GM10847 (cell line): ENCODE measurements around the gene GLIS2.

Experiments
- POLR2A ChIP-seq: IDR thresholded peaks from 2 replicates; pipeline ENCODE4 v1.6.1; 2011; ENCODE audit not compliant: insufficient read length; ENCODE audit errors: extremely low read depth

GLIS2 gene

DNA sequence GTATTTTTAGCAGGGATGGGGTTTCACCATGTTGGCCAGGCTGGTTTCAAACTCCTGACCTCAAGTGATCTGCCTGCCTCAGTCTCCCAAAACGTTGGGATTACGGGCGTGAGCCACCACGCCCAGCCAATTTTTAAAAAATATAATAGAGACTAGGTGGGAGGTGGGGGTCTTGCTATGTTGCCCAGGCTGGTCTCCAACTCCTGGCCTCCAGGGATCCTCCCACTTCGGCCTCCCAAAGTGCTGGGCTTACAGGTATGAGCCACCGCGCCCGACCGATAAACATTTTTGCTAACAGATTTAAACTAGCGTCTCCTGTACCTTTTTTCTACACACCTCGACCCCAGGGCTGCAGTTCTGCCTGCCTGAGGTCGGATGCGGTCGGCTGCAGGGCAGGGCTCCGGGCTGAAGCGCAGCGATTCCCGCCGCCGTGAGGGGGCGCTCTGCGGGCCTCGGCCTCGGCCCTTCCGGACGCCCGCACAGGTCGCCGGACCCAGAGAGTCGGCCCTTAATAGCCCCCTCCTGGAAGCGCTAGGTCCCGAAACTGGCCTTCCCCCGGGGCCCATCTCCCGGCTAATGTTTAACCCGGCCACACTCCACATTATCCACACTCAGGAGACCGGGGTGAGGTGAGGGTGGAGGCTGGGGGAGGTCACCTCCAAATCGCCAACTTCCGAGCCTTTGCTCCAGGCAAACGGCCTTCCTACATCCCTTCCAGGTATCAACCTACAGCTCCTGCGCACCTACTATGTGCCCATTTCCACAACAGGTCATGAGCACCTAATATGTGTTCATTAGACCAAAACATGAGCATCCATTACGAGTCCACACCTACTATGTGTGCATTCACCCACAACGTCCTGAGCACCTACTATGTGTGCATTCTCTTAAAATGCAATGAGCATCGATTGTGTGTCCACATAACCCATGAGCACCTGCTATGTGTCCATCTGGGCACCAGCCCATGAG is 2.0 kb upstream of the GLIS2 start:
- TF ChIP-seq POLR2A, result no peak

DNA sequence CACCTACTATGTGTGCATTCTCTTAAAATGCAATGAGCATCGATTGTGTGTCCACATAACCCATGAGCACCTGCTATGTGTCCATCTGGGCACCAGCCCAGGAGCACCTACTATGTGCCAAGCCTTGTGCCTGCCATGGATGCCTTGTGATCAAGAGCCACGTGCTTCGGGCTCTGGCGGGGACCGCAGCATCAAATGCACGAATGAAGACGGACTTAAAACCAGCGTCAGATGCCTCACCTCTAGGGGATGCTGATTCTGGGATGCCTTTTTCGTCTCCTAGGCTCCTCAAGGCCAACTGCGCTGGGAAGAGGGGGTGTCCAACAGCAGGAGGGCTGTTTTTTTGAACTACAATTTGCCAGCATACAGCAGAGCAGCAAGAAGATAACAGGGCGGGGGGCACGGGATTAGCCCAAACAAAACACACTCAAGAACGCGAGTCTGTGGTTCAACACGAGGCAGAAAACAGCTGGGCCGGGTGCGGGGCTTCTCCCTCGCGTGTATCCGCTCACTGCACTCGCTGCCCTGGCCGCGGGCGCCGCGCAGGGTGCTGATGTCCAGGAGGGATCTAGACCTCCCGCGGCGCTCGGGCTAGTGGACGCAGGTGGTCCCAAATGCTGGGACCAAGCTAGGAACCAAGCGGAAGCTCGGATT is 1.2 kb upstream of the GLIS2 start:
- no peak for TF ChIP-seq POLR2A

DNA sequence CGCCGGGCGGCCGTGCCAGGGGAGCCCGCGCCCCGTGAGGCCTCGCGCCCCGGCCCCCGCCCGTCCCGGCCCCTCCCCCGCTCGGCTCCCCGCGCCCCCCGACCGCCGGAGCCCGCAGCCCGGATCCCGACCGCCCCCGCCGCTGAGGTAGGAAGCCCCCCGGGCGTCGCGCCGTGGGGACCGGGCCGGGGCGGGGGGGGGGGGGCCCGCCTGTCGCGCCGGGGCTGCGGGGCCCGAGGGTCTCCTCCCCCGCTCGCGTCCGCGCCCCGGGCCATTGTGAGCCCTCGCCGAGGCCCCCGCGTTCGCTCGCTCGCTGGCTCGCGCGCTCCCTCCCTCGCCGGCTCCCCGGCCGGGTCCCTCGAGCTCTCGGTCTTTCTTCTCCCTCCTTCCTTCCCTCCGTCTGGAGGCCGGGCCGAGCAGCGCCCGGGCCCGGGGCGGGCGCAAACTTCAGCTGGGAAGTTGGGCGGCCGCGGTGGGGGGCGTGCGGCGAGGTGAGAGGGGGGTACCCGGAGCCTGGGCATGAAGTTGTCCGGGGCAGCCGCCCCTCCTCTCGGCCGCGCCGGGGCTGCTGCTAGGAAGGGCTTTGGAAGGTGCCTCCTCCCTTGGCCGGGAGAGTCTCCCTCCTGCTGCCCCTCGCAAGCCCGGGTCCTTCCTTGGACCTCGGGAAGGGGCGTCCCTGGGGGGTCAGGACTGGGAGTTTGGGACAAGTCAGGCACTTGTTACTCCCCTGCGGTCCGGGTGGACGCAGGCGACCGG is 419 bp downstream of the GLIS2 start:
- no peak for TF ChIP-seq POLR2A

DNA sequence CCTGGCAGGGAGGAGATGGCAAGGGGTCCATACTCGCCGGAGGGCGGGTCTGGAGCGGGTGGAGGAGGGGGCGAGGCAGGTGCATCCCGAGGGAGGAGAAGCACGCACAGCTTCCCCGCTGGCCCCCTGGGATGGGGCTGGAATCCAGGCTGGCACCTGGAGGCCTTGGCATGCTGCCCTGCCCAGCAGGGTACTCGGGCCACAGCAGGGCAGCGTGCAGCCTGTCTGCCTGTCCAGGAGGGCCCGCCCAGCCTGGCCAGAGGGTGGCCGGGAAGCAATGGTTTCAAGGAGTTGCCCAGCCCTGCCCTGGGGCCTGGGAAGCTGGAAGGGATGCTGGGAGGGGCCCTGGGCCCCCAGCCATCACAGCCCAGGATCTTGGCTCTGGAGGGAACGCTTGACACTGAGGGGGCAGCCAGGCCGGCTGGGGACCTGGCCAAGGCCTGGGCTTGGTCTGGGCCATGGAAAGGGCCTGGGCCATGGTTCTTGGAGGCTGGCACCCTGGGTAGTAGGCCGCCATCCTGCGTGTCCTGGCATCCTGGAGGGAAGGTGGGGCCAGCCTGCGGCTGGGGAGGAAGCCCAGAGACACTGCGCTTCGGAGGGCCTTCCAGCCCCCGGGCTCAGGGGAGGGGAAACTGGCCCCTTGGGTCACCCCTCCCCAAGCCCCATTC is 1.1 kb downstream of the GLIS2 start:
- no peak for TF ChIP-seq POLR2A

DNA sequence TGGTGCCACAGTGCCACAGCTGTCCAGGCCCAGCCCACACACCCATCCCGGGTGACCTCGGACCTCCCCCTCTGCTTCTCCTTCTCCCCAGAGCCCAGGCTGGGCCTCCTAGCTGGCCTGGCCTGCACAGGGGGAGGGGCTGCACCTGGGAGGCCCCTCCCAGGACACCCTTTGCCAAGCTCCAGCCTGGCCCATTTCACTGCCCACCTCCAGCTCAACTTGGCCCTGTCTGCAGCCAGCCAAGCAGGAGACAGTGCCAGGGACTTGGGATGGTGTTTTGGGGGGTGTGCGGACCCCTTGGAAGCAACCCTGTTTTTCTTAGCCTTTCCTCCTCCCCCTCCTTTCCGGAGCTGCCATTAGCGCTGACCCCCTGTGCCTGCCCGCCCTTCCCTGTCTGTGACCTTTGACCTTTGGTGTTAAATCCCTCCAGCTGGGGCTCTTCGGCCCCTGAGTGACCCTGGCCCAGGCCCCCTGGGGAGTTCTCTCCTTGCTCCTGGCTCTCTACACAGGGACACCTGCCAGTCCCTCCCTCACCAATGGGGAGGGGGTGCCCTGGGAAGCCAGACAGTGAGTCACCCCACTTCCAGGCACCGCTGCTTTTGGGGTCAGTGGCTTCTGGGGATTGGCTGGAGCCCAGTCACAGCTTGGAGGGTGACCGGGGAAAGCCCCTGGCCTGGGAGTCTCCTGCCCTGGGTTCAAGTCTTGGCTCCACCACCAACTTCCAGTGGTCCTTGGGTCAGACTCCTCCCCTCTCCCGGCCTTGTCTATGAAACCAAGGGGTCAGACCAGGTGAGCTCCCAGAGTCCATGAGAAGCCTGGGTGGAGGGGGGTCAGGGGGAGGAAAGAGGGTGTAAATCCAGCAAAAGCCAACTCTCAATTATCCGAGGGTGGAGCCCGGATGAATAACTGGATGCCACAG is 1.9 kb downstream of the GLIS2 start:
- TF ChIP-seq POLR2A, result no peak

DNA sequence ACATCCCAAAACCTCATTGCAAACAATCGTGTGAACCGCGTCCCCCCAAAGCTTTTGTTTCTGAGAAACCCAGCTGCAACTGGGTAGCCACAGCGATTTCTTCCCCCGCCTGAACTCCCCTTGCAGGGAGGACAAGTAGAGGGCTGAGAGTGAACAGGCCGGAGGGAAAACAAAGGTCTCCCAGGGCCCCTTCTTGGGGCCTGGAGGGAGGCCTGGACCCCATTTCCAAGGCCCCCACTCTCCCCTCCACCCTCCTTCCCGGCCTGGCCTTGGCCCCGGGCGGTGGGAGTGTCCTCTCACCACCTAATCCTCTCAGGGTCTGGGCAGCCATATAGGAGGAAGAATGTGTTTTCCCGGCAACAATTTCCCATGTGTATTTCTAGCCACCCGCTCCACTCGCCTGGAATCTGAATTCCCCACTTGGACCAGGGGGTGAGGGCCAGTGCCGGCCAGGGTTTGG is 2.6 kb downstream of the GLIS2 start:
- TF ChIP-seq POLR2A, result no peak

DNA sequence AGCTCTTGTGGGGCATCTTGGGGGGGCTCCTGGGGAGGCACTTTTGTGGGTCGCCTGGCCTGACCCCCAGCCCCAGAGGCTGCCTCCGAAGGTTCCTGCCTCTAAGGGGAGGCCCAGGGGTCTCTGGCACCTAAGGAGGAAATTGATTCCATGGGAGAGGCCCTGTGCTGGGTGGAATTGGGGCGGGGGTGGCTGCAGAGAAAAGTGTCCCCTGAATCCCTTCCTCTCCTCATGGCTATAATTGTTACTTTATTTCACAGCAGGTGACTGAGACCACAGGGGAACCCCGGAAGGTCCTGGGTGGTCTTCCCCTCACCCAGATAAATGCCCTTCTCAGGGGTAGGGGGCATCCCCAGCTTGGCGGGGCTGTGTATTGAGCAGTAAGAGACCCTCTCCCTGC is 3.1 kb downstream of the GLIS2 start:
- no peak for TF ChIP-seq POLR2A

DNA sequence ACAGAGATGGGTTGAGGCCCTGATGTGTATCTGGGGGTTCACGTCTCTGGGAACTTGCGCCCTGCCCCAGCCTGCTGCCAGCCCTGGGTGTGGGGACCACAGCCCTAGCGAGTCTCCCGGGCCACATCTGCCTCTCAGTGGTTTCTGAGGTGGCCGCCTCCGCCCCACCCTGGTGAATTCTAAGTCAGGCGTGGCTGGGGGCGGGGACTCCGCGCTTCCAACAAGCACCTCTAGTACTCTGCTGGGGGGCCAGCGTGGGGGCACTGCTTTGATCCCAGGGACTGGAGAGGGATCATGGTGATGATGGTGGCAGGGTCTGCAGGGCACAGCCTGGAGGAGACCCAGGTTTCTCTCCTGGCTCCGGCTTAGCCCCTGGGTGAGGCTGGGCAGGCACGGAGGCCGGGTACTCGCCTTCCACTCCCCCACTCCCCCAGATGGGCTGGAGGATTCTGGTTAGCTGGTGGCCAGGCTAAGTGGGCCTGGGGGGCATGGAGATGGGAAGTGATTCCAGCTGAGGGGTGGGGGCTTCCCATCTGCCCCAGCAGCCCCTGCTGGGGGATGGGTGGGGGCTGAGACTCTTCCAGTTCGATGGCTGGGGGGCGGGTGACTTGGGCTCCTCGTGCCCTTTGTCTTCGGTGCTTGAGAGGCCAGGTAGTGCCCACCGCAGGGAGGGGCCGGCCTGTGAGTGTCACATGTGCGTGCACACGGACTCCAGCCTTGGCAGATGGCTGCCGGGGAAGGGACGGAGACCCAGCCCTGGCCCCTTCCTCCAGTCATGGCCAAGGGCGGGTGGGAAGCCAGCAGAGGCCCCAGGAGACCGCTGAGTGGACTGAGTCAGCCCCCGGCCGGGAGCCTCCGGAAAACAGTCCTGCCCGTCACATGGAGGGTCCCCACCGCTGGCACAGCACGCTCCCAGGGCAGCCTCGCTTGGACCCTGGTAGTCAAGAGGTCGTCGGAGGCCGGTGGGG is 3.9 kb downstream of the GLIS2 start:
- TF ChIP-seq POLR2A, result no peak

DNA sequence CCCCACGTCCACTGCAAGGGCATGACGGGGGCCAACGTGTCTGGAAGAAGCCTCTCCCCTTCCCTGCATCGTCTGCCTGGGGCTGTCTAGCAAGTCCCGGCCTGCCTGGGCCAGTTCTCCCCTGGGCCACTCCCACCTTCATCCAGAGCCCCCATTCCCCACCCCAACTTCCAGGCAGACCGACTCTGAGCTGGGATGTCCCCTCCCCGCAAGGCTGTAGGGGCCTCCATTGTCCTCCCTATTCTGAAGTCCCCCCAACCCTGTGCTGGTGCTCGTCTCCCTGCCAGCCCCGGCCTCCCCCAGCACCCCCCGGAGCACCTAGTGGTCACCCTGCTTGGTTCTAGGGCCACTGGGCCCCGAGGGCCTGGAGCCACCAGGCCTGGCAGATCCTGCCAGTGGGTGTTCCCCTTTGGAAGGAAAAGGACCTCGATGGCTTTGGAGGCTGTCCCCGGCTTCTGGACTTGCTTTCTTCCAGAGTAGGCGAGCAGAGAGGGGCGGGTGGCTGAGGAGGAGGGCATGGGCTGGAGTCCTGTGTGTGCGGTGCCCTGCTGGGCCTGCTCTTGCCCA is 4.8 kb downstream of the GLIS2 start:
- no peak for TF ChIP-seq POLR2A

DNA sequence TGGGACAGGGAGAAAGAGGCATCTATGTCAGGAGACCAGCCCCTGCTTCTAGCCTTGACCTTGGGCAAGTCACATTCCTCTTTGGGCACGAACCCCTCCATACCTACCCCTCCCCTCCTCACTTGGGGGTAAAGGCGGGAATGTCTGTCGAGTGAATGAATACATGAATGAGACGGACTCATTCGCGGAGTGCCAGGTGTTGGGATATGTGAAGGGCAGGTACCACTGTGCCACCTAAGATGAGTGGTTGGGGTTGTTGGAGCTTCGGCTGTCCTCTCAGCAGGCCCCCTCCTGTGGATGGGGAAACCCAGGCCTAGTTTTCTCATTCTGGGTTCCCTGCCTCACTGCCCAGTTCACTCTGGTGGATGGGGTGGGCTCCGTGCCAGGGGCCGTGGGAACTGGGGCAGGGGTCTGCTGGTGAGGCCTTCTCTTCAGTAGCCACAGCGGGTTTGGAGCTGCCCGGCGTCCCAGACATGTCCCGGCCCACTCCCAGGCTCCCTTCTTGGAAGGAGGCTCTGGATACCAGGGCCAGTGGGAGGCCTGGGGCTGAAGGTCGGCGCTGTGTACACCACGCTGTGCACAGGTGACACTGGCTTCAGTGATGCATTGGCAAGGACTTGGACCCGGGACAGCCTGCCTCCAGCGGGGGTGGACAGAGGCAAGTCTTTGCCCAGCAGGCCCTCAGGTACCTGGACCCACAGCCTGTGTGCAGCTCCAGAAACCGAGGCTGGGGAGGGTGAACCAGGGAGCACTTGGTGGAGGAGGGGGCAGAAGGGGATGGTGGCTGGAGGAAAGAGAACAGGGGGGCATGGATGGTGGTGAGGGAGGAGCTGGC is 5.6 kb downstream of the GLIS2 start:
- no peak for TF ChIP-seq POLR2A

DNA sequence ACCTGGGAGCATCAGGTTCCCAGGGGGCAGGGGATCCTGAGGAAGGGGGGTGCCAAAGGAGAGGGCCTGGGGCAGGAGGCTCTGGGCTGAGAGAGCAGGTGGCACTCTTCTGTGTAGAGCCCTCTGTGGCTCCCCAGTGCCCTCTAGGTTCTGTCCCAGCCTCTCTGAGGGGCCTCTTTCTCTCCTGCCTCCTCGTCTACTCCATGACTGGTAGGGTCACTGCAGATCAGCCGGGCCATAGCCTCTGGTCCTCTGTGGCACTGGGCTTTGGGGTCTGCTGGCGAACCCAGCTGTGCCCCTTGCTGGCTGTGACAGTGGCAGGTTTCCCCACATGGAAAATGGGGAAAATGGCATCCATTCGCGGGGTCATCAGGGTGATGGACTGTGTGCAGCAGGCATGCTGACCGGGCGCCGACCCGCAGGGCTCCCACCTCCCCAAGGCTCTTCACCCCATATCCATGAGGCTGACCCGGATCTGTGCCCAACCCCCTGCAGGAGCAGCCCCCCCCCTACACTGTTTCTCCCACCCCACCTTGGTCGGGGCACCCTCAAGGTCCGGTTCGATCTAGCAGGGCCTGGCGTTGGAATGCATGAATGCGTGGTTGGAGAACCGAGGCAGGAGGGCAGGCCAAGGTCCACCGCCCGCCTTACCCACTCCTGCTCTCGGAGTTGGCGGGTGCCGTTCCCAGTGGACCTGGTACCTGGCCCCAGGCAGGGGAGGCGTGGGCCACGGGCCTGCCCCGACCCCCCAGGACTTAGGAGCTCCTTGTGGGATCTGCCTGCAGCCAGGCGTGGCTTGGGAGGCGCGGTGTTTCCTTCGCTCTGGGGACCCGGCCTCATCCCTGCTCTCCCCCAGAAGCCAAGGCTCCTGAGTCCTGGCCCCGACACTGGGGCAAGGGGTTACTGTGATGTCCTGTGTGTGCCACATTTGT is 6.5 kb downstream of the GLIS2 start:
- TF ChIP-seq POLR2A, result no peak
